ELR (cell line): ENCODE data around the gene GMCL2.
A peak's percentile ranks its signal among the peaks of the same experiment; 100 is the strongest.
"Not testable (repeated sequence)": the region's sequence is repeated elsewhere in the genome, so short reads cannot be mapped to it uniquely, and the experiment has no call there.

ENCODE experiments used
- DNase-seq: peaks from one replicate; pipeline ENCODE4 v3.0.0-alpha.2; 2015; ENCODE audit warnings: low read depth

Gene GMCL2

GRCh38 chr5:178187014-178187413, at the start of gene GMCL2:
Gene GMCL2, minus strand, starts transcription at chr5:178187371. Its CDS starts 72 bp downstream, at chr5:178187299.
- DNase-seq, result no peak

- no peak for DNase-seq
Measured at GRCh38 chr5:178236679-178237078, 49.5 kb upstream of the GMCL2 start.

DNA sequence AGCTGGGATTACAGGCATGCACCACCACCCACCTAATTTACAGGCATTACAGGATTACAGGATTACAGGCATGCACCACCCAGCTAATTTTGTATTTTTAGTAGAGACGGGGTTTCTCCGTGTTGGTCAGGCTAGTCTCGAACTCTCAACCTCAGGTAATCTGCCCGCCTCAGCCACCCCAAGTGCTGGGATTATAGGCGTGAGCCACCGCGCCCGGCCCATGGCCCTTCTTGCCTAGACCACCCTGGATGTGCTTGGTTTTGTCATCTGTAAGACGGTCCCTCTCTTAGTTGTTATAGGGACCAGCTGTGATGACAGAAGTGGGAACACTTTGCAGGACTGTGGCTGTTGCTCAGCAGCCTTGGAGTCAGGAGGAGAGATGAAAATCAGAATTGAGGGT, 49.0 kb upstream of the GMCL2 start:
- no peak for DNase-seq

DNA sequence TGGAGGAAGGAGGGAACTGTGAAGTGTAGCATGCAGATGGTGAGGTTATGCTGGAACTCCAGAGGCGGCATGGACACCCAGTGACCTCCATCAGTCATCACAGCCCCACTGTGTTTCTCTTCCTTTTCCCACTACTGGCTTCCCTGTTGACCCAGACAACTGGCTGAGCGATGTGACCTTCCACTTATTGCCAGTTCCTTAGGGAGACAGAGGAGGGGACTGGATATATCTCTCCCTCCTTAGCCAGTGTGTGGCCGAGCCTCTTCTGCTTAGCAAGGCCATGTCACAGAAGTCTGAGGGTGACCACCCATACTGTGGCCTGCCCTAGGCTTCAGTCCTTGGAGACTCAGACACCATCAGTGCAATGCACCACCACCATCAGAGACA, 48.4 kb upstream of the GMCL2 start:
- no peak for DNase-seq

- peak; percentile 75 for DNase-seq
Measured at GRCh38 chr5:178234750-178235587, 47.8 kb upstream of the GMCL2 start.

DNA sequence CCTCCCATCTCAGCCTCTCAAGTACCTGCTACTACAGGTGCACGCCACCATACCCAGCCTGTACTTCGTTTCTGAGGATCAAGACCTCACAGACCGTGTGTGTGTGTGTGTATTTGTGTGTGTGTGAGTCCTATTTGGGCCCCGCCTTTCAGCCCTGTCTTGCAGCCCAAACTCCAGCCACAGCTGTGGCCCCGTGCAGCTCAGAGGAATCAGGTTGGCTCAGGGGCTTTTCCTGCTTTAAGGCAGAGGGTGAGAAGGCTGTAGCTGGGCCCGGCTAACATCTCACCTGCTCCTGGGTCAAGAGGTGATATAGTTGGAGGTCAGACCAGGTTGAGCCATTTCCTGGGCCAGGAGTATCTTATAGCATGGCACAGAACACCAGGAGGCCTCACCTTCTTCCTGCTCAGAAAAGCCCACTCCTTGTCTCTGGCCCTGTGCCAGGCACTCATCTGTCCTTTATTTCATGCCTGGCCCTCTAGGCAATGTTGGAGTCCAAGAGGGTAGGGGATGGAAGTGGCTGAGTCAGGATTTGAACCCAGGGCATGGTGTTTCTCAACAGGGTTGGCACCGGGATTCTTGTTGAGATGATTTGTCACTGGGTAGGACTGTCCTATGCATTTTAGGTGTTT, 47.1 kb upstream of the GMCL2 start:
- no peak for DNase-seq

- DNase-seq, result no peak
Measured at GRCh38 chr5:178232920-178233429, 45.8 kb upstream of the GMCL2 start.

- DNase-seq, result peak; percentile 77
Measured at GRCh38 chr5:178232124-178232919, 45.2 kb upstream of the GMCL2 start, which contains the start of gene PHYKPL. Gene PHYKPL, minus strand, starts transcription at chr5:178232802. Its CDS starts 252 bp downstream, at chr5:178232550.

DNA sequence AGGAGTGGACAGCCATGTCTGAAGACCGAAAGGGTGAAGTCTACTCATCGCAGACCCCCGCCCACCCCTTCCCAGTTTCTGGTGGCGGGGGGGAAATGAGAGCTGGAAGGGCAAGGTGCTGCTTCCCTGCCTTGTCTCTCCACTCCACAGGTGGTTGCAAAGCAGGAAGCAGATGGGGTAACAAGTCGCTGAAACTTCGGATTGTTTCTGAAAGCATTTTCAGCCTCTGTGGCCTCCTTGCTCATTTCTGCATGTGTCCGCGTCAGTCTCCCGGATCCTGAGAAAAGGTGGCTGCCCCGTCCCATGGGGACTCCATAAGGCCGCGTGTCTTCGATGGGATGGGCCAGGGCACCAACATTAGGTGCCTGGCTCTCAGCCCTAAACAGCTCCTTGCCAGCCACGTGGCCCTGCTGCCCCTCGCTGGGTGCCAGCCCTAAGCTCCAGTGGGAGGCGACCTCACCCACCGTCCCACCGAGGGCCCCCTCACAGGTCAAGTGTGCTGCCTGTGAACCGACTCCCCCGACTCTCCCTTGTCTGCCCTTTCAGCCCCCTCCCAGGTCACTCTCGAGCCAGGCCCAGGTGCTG, 44.5 kb upstream of the GMCL2 start:
- no peak for DNase-seq

DNA sequence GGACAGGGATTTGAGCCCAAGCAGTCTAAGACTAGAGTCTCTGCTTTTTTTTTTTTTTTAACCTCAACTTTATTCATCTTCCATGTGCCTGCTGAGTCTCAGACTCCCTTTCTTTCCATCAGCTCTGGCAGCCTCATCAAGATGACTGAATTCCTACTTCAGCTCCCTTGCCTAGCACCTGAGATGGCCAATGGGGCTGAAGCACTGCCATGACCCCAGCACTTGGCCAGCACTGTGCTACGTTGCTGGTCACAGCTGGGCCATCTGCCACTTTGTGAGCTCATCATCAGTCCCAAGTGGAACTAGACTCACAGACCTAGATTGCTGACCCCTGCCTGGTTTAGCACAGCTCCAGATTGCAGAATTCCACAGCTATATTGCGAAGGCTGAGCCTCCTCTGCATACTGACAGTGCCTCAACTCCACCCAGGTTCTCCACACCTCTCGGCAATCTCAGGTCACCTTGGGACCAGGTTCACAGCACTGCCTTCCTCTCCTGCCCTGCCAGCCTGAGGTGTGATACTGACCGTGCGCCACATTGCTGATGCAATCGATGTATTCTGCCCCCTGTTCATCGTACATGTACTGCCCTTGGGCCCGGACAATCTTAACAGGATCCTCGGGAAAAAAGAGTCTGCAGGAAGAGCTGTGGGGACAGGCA, 43.8 kb upstream of the GMCL2 start:
- DNase-seq, result no peak

DNA sequence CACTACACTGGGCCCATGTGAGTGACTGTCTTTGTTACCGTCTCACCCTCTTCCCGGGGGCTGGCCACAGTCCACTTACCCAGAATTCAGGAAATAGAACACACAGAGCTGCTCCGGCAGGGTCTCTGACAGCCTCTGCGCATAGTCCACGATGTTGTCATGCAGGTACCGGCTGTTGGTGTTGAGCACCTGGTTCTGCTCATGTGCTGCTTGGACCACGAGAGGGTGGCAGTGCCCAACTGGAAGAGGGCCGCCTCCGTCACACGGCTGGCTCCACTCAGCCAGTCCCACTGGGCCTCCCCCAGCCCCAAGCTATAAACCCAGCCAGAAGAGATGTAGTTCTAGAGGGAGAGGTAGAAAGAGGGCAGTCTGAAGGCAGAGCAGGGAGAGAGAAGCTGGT, 42.7 kb upstream of the GMCL2 start:
- no peak for DNase-seq

DNA sequence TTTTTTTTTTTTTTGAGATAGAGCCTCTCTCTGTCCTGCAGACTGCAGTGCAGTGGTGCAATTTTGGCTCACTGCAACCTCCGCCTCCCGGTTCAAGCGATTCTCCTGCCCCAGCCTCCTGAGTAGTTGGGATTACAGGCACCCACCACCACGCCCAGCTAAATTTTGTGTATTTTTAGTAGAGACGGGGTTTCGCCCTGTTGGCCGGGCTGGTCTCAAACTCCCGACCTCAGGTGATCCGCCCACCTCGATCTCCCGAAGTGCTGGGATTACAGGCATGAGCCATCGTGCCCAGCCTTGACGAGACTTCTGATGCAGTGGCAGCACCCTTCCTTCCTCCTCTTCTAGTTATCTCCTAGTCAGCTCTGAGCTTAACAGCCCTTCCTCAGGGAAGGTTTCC, 41.9 kb upstream of the GMCL2 start:
- DNase-seq, result not testable (repeated sequence)

DNA sequence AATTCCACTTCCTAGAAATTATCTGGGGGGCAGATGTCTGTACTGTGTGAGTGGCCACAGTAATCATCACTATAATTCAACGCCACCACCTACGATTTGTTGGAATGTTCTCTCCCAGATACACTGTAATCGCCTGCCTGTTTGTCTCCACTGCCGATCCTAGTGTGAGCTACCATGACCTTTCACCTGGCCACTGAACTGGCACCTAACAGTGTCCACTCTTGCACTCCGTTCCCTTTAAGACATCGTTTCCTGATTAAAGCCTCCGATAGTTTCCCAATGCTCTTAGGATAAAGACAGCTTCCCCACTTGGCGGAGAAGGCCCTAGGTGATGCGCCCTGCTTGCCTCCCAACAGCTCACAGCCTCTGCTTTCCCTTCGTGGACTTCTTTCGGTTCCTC, 41.4 kb upstream of the GMCL2 start:
- DNase-seq, result no peak

DNA sequence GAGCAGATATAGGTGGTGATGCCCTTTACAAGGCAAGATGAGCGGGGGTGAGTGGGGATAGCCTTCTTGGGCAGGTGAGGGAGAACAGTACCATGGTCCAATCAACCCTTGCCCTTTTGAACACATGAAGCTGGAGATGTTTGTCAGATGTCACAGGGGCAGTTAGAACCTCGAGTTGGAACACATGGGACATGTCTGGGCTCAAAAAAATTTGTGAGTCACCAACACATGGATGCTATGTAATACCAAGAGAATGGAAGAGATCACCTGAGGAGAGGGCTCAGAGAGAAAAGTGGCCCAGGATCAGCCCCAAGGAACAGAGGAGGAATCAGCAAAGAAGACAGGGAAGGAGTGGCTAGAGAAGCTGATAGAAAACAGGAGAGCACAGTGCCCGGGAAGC, 40.8 kb upstream of the GMCL2 start:
- DNase-seq, result no peak

DNA sequence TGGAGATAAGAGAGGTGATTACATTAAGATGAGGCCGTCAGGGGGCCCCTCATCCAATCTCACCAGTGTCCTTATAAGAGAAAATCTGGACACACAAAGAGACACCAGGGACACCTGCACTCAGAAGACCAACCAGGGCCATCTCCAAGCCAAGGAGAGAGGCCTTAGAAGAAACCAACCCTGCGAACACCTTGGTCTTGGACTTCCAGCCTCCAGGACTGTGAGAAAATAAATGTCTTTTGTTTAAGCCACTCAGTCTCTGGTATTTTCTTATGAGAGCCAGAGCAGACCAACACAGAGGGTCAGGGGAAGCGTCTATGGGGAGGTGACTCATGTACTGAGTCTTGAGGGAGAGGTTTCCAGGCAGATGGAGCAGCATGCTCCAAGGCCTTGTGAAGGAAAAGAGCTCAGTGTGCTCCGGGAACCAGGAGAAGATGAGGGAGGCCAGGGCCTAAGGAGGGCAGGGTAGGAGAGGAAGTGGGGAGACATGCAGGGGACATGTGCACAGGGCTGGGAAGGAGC, 40.0 kb upstream of the GMCL2 start:
- peak; percentile 57 for DNase-seq

DNA sequence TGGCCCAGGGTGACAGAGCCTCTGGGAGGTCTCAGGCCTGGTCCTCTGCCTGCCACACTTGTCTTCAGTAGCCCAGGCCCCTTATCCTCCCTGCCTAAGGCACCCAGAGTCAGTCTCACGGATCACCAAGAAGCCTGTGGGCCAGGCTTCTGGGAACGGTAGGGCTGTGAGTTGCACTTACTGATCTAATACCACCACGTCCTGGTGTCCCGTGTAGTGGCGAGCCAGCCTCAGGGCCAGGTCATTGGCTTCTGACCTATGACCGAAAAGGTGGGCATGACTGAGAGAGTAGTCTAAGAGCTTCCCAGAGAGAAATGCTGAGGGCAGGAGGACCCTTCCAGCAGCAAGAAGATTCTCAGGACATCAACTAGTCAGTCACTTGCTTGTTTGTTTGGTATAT, 38.0 kb upstream of the GMCL2 start:
- no peak for DNase-seq

GRCh38 chr5:178224403-178224802, 37.2 kb upstream of the GMCL2 start:
- no peak for DNase-seq

GRCh38 chr5:178223828-178224335, 36.7 kb upstream of the GMCL2 start:
- DNase-seq, result no peak

- DNase-seq, result no peak
Measured at GRCh38 chr5:178223196-178223773, 36.1 kb upstream of the GMCL2 start.

DNA sequence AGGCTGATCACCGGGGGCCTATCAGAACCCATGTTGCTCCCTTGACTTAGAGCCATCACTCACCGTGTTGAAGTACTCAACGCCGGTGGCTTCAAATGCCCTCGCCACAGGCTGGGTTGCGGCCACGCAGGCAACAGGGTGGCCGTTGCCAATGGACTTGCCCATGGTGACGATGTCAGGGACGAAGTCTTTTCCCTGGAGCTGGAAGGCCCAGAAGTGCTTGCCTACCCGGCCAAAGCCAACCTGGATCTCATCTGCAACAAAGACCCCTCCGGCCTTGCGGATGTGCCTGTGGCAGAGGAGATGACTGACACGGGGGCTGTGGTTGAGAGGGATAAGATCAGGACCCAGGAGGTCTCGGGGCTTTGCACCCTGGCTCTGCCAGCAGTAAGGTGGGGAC, 35.1 kb upstream of the GMCL2 start:
- no peak for DNase-seq

DNA sequence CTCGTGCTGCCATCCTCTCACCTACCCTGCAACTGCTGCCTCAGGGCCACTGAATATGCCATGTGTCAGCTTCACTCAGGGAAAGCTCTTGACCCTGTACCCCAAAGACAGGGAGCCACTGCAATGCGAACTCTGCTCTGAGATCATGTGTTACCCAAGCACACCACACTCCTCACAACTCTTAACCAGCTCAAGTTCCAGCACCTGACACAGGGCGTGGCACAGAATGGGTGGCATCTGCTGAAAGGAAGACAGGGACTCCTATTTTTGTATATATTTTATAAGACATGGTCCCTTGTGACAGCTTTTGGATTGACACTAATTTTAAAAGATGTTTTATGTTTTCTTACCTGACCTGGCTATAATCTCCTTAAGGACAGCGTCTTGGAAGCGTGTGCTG, 34.7 kb upstream of the GMCL2 start:
- no peak for DNase-seq
